OCI-LY1 (cell line): ENCODE data around the gene PIK3C2B.

Source experiments
- CTCF ChIP-seq: fragments of 200-600 bp; sonication (generic), shearing (Covaris generic); IDR thresholded peaks from 2 replicates; pipeline ENCODE4 v1.5.1; 2017; ENCODE audit warnings: mild to moderate bottlenecking, antibody characterized with exemption, low read length, moderate library complexity, mixed read lengths
- EZH2 ChIP-seq: fragments of 200-600 bp; sonication (generic), shearing (Covaris generic); IDR thresholded peaks from 2 replicates; pipeline ENCODE4 v1.8.0; 2017; ENCODE audit warnings: borderline replicate concordance, mixed run types, mild to moderate bottlenecking, antibody characterized with exemption, low read length, moderate library complexity, mixed read lengths

- TF ChIP-seq EZH2 (no peak), CTCF (no peak)
Observed at GRCh38 chr1:204506201-204506968, 11.8 kb upstream of the PIK3C2B start.
